ENCODE measurements around the gene LRRC46. TPM values are rescaled to one million over a fixed set of nuclear protein-coding genes. Genes with fewer than 3 reads are reported as not detected.

The LRRC46 gene
- total RNA-seq, 1 donor from 2014 or later = 0.63 TPM

DNA sequence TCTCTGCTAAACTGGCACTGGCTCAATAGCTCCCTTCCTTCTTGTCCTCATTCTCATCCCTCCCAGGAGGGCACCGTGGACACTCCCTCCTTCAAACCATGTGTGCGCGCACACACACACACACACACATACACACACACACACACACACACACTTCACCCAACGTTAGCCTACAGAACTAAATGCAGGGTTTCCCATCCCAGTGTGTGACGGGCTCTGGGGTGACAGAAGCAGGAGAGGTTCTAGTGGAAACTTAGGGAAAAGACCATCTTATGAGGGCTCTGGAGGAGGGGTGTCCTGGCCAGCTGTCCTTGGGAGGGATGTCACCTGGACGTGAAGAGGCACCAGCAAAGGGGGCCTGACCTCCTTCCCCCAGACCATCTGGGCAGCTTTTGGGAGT is 29.6 kb upstream of the LRRC46 start:
- TF ChIP-seq, protein P1, sequence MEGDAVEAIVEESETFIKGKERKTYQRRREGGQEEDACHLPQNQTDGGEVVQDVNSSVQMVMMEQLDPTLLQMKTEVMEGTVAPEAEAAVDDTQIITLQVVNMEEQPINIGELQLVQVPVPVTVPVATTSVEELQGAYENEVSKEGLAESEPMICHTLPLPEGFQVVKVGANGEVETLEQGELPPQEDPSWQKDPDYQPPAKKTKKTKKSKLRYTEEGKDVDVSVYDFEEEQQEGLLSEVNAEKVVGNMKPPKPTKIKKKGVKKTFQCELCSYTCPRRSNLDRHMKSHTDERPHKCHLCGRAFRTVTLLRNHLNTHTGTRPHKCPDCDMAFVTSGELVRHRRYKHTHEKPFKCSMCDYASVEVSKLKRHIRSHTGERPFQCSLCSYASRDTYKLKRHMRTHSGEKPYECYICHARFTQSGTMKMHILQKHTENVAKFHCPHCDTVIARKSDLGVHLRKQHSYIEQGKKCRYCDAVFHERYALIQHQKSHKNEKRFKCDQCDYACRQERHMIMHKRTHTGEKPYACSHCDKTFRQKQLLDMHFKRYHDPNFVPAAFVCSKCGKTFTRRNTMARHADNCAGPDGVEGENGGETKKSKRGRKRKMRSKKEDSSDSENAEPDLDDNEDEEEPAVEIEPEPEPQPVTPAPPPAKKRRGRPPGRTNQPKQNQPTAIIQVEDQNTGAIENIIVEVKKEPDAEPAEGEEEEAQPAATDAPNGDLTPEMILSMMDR (IDR thresholded peaks at IDR 0.05; ENCODE audit: borderline replicate concordance) = no peak
- intact Hi-C loops (cut with micrococcal nuclease) = no loop called here

DNA sequence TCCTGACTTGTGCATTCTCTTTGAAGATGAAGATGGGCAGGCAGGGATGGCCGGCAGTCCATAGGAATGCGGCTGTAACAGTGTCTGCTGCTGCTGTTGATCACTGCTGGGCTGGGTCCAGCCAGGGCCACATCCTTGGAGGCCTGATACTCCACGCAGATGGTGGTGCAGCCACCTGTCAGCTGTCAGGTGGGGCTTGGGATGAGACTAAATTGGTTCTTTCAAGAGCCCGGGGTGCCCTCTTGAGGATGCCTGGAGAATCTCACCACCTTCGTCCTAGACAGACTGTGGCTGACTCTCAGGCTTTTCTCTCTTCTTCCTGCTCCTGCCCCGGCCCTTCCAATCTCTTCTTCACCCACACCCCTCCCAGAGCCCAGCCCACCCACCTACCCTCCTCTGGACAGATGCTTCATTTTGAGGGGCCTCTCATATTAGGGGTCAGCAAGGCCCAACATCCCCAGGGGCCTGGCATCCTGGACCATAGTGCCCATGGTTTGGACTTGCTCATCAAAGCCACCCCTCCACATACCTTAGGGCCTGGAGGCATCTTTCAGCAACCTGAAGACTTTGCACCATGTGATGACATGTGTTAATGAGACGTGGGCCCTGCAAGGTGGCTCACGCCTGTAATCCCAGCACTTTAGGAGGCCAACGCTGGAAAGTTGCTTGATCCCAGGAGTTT is 29.0 kb upstream of the LRRC46 start:
- H3K27me3 ChIP-seq (ENCODE audit: low read depth) = peaks cover 9% of the 10 kb centered on the region
- intact Hi-C loops (cut with micrococcal nuclease) = no loop called here
- no peak overlapping the region for H3K27ac ChIP-seq (replicated peaks)
- H3K9me3 ChIP-seq (replicated peaks) = no peaks in the 10 kb centered on the region
- H3K4me3 ChIP-seq = no peak overlapping the region
- H3K36me3 ChIP-seq = peaks cover 4% of the 10 kb centered on the region
- TF ChIP-seq, protein P1 (IDR thresholded peaks at IDR 0.05; ENCODE audit: borderline replicate concordance) = peak; percentile 64
- H3K4me1 ChIP-seq = peaks cover 10% of the 10 kb centered on the region
- DNase-seq = no peak

More for the DNA sequence above, 29.6 kb upstream of the LRRC46 start:
- Histone ChIP-seq H3K36me3 (no peaks in the 10 kb centered on the region), H3K9me3 (replicated peaks) (no peaks in the 10 kb centered on the region), H3K27me3 (ENCODE audit: low read depth) (peaks cover 13% of the 10 kb centered on the region), H3K4me1 (peaks cover 10% of the 10 kb centered on the region), H3K27ac (replicated peaks) (no peak overlapping the region), H3K4me3 (no peak overlapping the region)
- no peak for DNase-seq

DNA sequence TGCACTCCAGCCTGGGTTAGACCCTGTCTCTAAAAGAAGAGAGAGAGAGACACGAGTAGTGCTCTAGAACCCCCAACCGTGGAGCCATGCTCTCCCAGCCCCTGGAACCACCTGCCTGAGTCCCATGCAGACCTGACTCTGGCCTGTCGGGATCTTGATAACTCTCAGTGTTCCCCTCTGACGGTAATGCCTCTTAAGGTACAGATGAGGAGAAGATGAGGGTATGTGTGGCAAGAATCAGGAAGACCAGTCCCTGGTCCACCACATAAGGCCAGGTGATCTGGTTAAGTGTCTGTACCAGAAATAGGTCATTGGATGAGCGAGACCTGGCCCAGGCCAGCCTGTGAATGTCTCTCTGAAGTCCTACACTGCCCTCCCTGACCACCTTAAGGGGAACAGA is 28.3 kb upstream of the LRRC46 start:
- intact Hi-C loops (cut with micrococcal nuclease) = no loop called here
- DNase-seq = no peak
- Histone ChIP-seq H3K27me3 (ENCODE audit: low read depth) (peaks cover 8% of the 10 kb centered on the region), H3K4me1 (peaks cover 10% of the 10 kb centered on the region), H3K9me3 (replicated peaks) (no peaks in the 10 kb centered on the region), H3K36me3 (peaks cover 11% of the 10 kb centered on the region), H3K27ac (replicated peaks) (no peak overlapping the region), H3K4me3 (no peak overlapping the region)
- TF ChIP-seq, protein P1 (IDR thresholded peaks at IDR 0.05; ENCODE audit: borderline replicate concordance) = no peak

DNA sequence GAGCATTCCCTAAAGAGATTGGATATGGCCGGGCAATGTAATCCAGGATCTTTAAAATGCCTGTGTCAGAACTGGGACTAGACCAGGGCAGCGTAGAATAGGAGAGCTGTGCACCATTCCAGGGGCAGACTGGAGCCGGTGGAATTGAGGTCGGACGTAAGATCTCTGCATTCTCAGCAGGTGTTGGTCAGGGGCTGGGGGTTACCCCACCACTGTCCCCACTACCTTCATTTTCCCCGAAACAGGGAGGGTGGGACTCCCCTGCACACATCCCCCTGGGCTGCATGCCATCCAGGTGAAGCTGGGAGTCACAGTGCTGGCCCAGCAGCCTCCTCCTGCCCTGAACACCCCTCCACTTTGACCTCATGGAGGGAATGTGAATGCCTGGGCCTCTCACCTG is 27.7 kb upstream of the LRRC46 start:
- intact Hi-C loops (cut with micrococcal nuclease) = no loop called here
- Histone ChIP-seq H3K36me3 (peaks cover 16% of the 10 kb centered on the region), H3K9me3 (replicated peaks) (no peaks in the 10 kb centered on the region), H3K27me3 (ENCODE audit: low read depth) (peaks cover 2% of the 10 kb centered on the region), H3K4me3 (no peak overlapping the region), H3K4me1 (peaks cover 10% of the 10 kb centered on the region), H3K27ac (replicated peaks) (no peak overlapping the region)
- DNase-seq = no peak
- TF ChIP-seq, protein P1 (IDR thresholded peaks at IDR 0.05; ENCODE audit: borderline replicate concordance) = no peak

DNA sequence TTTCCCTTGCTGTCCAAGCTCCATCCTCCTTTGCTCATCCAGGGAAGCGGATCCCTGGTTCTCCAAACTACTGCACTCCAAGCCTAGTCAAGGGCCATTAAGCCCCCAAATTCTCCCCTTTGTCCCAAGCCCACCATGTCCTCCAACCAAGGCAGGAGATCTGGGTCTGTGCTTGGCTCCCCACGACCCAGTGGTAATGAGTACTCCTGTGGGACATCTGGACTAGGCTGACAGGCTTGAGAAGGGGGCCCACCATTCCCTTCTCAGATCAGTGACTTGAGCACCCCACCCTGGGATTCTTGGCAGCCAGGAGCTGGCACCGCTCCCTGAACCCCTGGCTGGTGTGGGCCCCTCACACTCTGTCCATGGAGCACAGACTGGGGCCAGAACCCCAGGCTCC is 27.0 kb upstream of the LRRC46 start:
- DNase-seq = no peak
- H3K27me3 ChIP-seq (ENCODE audit: low read depth) = no peaks in the 10 kb centered on the region
- TF ChIP-seq, protein P1 (IDR thresholded peaks at IDR 0.05; ENCODE audit: borderline replicate concordance) = no peak
- H3K4me1 ChIP-seq = peaks cover 10% of the 10 kb centered on the region
- no peak overlapping the region for H3K27ac ChIP-seq (replicated peaks)
- no peaks in the 10 kb centered on the region for H3K9me3 ChIP-seq (replicated peaks)
- intact Hi-C loops (cut with micrococcal nuclease) = no loop called here
- no peak overlapping the region for H3K4me3 ChIP-seq
- peaks cover 23% of the 10 kb centered on the region for H3K36me3 ChIP-seq
